IMR-90 (cell line): Measurements from ENCODE around the gene DPF3. TPM values are rescaled to one million over a fixed set of nuclear protein-coding genes. Genes with fewer than 3 reads are reported as not detected.

ENCODE experiments used
- ATAC-seq: fragments of 200-7000 bp; cut with Tn5 transposase; 2 replicates; pipeline ENCODE4 v1.9.1; 2020; ENCODE audit warnings: low read depth, mild to moderate bottlenecking, moderate library complexity
- BruUV-seq: library from RNA; stranded (reverse); fragments of 400-500 nt; replicated peaks from 2 replicates; lab custom pipeline; 2021; lab: Mats Ljungman, UMichigan
- CTCF ChIA-PET: fragments of 300-600 bp; formaldehyde crosslinking; extraction: SDS; loops from one replicate; lab custom pipeline; 2021; ENCODE audit warnings: antibody characterized with exemption; lab: Yijun Ruan, JAX
- POLR2A ChIA-PET: fragments of 300-600 bp; sonication (Branson Sonifier 250); formaldehyde crosslinking; loops from one replicate; lab custom pipeline; 2022; ENCODE audit warnings: antibody characterized with exemption; ENCODE audit not compliant: unreplicated experiment; lab: Charles Lee
- DNase-seq: peaks from one replicate; pipeline ENCODE4 v3.0.0; 2013
- H2AFZ ChIP-seq: replicated peaks from 2 replicates; pipeline ENCODE3; 2013; ENCODE audit warnings: low read length, mild to moderate bottlenecking; ENCODE audit not compliant: poor library complexity
- H2AK5ac ChIP-seq: 2 replicates; pipeline ENCODE4 v1.6.1; 2013; ENCODE audit warnings: low read depth, low read length, inconsistent platforms
- H2AK9ac ChIP-seq: replicated peaks from 2 replicates; pipeline ENCODE3; 2013; ENCODE audit warnings: mild to moderate bottlenecking, low read depth, low read length, moderate library complexity; ENCODE audit not compliant: poor library complexity
- H2BK120ac ChIP-seq: 2 replicates; pipeline ENCODE4 v1.6.1; 2013; ENCODE audit warnings: low read depth, low read length, inconsistent platforms
- H2BK15ac ChIP-seq: 3 replicates; pipeline ENCODE4 v1.6.1; 2013; ENCODE audit warnings: low read depth, low read length, inconsistent platforms
- H2BK20ac ChIP-seq: 2 replicates; pipeline ENCODE4 v1.6.1; 2013; ENCODE audit warnings: low read depth, mild to moderate bottlenecking, inconsistent platforms, low read length, moderate library complexity
- H2BK5ac ChIP-seq: 2 replicates; pipeline ENCODE4 v1.6.1; 2013; ENCODE audit warnings: mild to moderate bottlenecking, low read depth, low read length, inconsistent platforms; ENCODE audit not compliant: poor library complexity, severe bottlenecking
- H3K14ac ChIP-seq: replicated peaks from 2 replicates; pipeline ENCODE4 v1.6.1; 2013; ENCODE audit warnings: low read depth, low read length, inconsistent platforms
- H3K18ac ChIP-seq: 2 replicates; pipeline ENCODE4 v1.6.1; 2013; ENCODE audit warnings: low read depth, low read length, control low read depth
- H3K23ac ChIP-seq: 2 replicates; pipeline ENCODE4 v1.6.1; 2013; ENCODE audit warnings: low read depth, low read length, inconsistent platforms
- H3K27ac ChIP-seq: 2 replicates; pipeline ENCODE4 v1.5.1; 2013; ENCODE audit warnings: mild to moderate bottlenecking, control low read depth, low read length; ENCODE audit not compliant: insufficient read depth
- H3K27me3 ChIP-seq: 2 replicates; pipeline ENCODE4 v1.6.1; 2013; ENCODE audit warnings: low read length; ENCODE audit not compliant: control insufficient read depth, insufficient read depth
- H3K36me3 ChIP-seq: 2 replicates; pipeline ENCODE4 v1.6.1; 2013; ENCODE audit warnings: low read length, mixed read lengths; ENCODE audit not compliant: control insufficient read depth, insufficient read depth
- H3K4ac ChIP-seq: 2 replicates; pipeline ENCODE4 v1.6.1; 2013; ENCODE audit warnings: low read depth, low read length, inconsistent platforms
- H3K4me1 ChIP-seq: 2 replicates; pipeline ENCODE4 v1.6.1; 2013; ENCODE audit warnings: low read length, mixed read lengths; ENCODE audit not compliant: control insufficient read depth, insufficient read depth
- H3K4me2 ChIP-seq: 2 replicates; pipeline ENCODE4 v1.6.1; 2013; ENCODE audit warnings: low read depth, mild to moderate bottlenecking, control low read depth, low read length, moderate library complexity
- H3K4me3 ChIP-seq: 2 replicates; pipeline ENCODE4 v1.5.1; 2013; ENCODE audit warnings: low read depth, mild to moderate bottlenecking, control low read depth, low read length, moderate library complexity; ENCODE audit not compliant: insufficient read depth
- H3K56ac ChIP-seq: 2 replicates; pipeline ENCODE4 v1.6.1; 2013; ENCODE audit warnings: low read length, inconsistent platforms; ENCODE audit not compliant: insufficient read depth; ENCODE audit errors: extremely low read depth
- H3K79me1 ChIP-seq, 2 experiments: 2 replicates each; pipeline ENCODE4 v1.6.1; 2013; ENCODE audit warnings: low read length in 2 of 2, inconsistent platforms in 1 of 2, low read depth in 1 of 2
- H3K9ac ChIP-seq: 2 replicates; pipeline ENCODE4 v1.6.1; 2013; ENCODE audit warnings: low read depth, low read length, control low read depth
- H3K9me1 ChIP-seq: 2 replicates; pipeline ENCODE4 v1.6.1; 2013; ENCODE audit warnings: low read length, inconsistent platforms; ENCODE audit not compliant: insufficient read depth
- H3K9me3 ChIP-seq: 2 replicates; pipeline ENCODE4 v1.6.1; 2013; ENCODE audit warnings: low read length; ENCODE audit not compliant: control insufficient read depth, insufficient read depth
- H4K20me1 ChIP-seq: 2 replicates; pipeline ENCODE4 v1.6.1; 2013; ENCODE audit warnings: low read length, inconsistent platforms; ENCODE audit not compliant: insufficient read depth
- H4K5ac ChIP-seq: 2 replicates; pipeline ENCODE4 v1.6.1; 2013; ENCODE audit warnings: mild to moderate bottlenecking, low read depth, low read length, control low read depth
- H4K8ac ChIP-seq, 2 experiments: 2 replicates each; pipeline ENCODE4 v1.6.1; 2013; ENCODE audit warnings: low read depth in 2 of 2, low read length in 2 of 2, control low read depth in 1 of 2, inconsistent platforms in 1 of 2
- H4K91ac ChIP-seq: 2 replicates; pipeline ENCODE4 v1.6.1; 2013; ENCODE audit warnings: low read depth, low read length, inconsistent platforms; ENCODE audit not compliant: insufficient read depth
- MXI1 ChIP-seq: IDR thresholded peaks from 2 replicates; pipeline ENCODE4 v1.6.1; 2012; ENCODE audit warnings: low read depth, mild to moderate bottlenecking, low read length, moderate library complexity, borderline replicate concordance
- POLR2A ChIP-seq: IDR thresholded peaks from 2 replicates; pipeline ENCODE4 v1.6.1; 2012; ENCODE audit warnings: mild to moderate bottlenecking, low read depth, low read length
- RAD21 ChIP-seq: IDR thresholded peaks from 2 replicates; pipeline ENCODE4 v1.6.1; 2012; ENCODE audit warnings: low read length, improper control_type of control experiment
- WGBS, 2 experiments: methylation state at CpG; one replicate each; pipeline versions ENCODE4 v1.1.5 to v1.1.7; 2013; ENCODE audit warnings: missing lambda C conversion rate in 2 of 2; ENCODE audit not compliant: insufficient read length in 1 of 2; ENCODE audit errors: extremely low coverage in 2 of 2; 5-methylcytosine and 5-hydroxymethylcytosine counted together
- dilution Hi-C: fragments of 300-500 bp; cut with HindIII; formaldehyde crosslinking; loops from one replicate; pipeline ENCODE4 v1.14.3; 2018; ENCODE audit warnings: low sequenced_read_pairs; ENCODE audit not compliant: unreplicated experiment
- in situ Hi-C: fragments of 300-500 bp; cut with MboI; formaldehyde crosslinking; loops from 3 replicates; pipeline ENCODE4 v1.14.3; 2019; ENCODE audit warnings: low sequenced_read_pairs, inconsistent platforms, mixed read lengths
- intact Hi-C: fragments of 100-400 bp; cut with micrococcal nuclease; formaldehyde crosslinking; loops from 2 replicates; pipeline ENCODE4 v1.10.0; 2022
- polyA plus RNA-seq, 3 experiments: library from polyadenylated mRNA; depleted of rRNA; stranded (reverse); fragments of >200 nt; gene quantifications; 2 replicates each; pipeline ENCODE4 v1.2.3, GENCODE V29; 2012; ENCODE audit warnings: low replicate concordance in 1 of 3
- total RNA-seq: library from RNA; depleted of rRNA; stranded (reverse); fragments of >200 nt; gene quantifications from 2 replicates; pipeline ENCODE4 v1.2.3, GENCODE V29; 2012
- TF ChIP-seq, protein P1 (sequence below): fragments of 150-350 bp; IDR thresholded peaks from 2 replicates; pipeline ENCODE4 v1.6.1; 2016; ENCODE audit warnings: low read depth, mild to moderate bottlenecking, low read length, moderate library complexity, borderline replicate concordance
- TF ChIP-seq, protein P2 (sequence below): conservative IDR thresholded peaks from 2 replicates; pipeline ENCODE4 v1.5.1; 2012; ENCODE audit warnings: mild to moderate bottlenecking, low read depth, low read length, improper control_type of control experiment

DPF3 gene
- total and polyA plus RNA-seq, 2 of the 4 experiments (the other 2 are of a cell fraction), result 30.5 to 32.8 TPM

DNA sequence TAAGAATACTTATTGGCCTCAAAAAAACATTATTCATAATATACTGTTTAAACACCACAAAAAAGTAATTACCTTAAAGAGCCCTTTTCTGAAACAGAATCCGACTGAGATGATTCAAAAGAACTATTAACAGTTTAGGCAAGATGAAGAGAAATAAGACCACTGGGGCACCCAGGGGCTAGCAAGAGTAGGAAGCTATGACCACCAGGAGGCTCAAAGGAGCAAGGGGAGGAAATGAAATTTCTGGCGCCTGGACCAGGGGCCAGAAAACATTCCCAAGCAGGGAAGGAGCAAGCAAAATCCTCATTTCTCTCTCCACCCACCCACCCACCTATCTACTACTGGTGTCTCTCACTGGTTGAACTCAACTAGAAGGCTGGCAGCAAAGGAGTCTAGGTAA is 26.1 kb upstream of the DPF3 start:
- Histone ChIP-seq H3K9me1 (no peaks in the 10 kb centered on the region; the same call in 1 of the 2 replicates), H3K79me1 (no peaks in the 10 kb centered on the region), H2AK5ac (no peak overlapping the region), H3K4me3 (no peak overlapping the region), H2AK9ac (peak overlapping the region; percentile 20), H4K91ac (no peak overlapping the region), H3K4me2 (no peak overlapping the region), H3K14ac (no peak overlapping the region), H2BK5ac (no peak overlapping the region), H2BK15ac (no peak overlapping the region), H3K18ac (no peak overlapping the region), H3K9me3 (no peaks in the 10 kb centered on the region), H4K5ac (no peak overlapping the region), H3K27me3 (no peaks in the 10 kb centered on the region; the same call in 1 of the 2 replicates), H3K23ac (no peak overlapping the region), H3K27ac (no peak overlapping the region), H2BK20ac (no peak overlapping the region), H3K56ac (no peak overlapping the region), H3K9ac (no peak overlapping the region), H3K4me1 (peaks cover 2% of the 10 kb centered on the region; the same call in 1 of the 2 replicates), H4K20me1 (no peaks in the 10 kb centered on the region), H2AFZ (no peak overlapping the region), H2BK120ac (no peak overlapping the region), H3K4ac (no peak overlapping the region), H4K8ac (no peak overlapping the region), H3K36me3 (no peaks in the 10 kb centered on the region)
- in situ Hi-C loops (no loop called here), dilution Hi-C loops (no loop called here), intact Hi-C loops (no loop called here)
- ATAC-seq (no peak), DNase-seq (no peak)
- TF ChIP-seq, protein P1, sequence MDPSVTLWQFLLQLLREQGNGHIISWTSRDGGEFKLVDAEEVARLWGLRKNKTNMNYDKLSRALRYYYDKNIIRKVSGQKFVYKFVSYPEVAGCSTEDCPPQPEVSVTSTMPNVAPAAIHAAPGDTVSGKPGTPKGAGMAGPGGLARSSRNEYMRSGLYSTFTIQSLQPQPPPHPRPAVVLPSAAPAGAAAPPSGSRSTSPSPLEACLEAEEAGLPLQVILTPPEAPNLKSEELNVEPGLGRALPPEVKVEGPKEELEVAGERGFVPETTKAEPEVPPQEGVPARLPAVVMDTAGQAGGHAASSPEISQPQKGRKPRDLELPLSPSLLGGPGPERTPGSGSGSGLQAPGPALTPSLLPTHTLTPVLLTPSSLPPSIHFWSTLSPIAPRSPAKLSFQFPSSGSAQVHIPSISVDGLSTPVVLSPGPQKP, result no peak
- TF ChIP-seq POLR2A (no peak), RAD21 (no peak), MXI1 (no peak)
- TF ChIP-seq, protein P2, sequence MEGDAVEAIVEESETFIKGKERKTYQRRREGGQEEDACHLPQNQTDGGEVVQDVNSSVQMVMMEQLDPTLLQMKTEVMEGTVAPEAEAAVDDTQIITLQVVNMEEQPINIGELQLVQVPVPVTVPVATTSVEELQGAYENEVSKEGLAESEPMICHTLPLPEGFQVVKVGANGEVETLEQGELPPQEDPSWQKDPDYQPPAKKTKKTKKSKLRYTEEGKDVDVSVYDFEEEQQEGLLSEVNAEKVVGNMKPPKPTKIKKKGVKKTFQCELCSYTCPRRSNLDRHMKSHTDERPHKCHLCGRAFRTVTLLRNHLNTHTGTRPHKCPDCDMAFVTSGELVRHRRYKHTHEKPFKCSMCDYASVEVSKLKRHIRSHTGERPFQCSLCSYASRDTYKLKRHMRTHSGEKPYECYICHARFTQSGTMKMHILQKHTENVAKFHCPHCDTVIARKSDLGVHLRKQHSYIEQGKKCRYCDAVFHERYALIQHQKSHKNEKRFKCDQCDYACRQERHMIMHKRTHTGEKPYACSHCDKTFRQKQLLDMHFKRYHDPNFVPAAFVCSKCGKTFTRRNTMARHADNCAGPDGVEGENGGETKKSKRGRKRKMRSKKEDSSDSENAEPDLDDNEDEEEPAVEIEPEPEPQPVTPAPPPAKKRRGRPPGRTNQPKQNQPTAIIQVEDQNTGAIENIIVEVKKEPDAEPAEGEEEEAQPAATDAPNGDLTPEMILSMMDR, result 0 out of 2 replicates have a peak, but pooled peaks have one; percentile 11
- BruUV-seq, result no TSS peak
- CTCF ChIA-PET, result interaction anchor here (0.6 to 1.5 kb wide), 2 partner anchors 29 to 406 kb away, joined by 3 to 4 read pairs; no protein-coding TSS in a partner anchor
- WGBS, 2 experiments, result no CpG with 5 or more reads among the region's 2 CpGs
- POLR2A ChIA-PET, result no interaction called here
